Kidney (tissue), 14 donors: ENCODE data around the gene ARL14. TPM values are rescaled to one million over a fixed set of nuclear protein-coding genes. Genes with fewer than 3 reads are reported as not detected.

Source experiments
- DNase-seq, 5 donors: peaks; one replicate each; pipeline ENCODE4 v3.0.0-alpha.2; 2013 to 2020
- FAIRE-seq: peaks from 2 replicates; lab custom pipeline; 2012; peaks lifted over from hg19 to GRCh38; lab: Jason Lieb, UNC
- H3K27ac ChIP-seq, 2 donors: one replicate each; pipeline ENCODE4 v1.7.0; 2013; ENCODE audit warnings: low read depth in 2 of 2, low read length in 2 of 2, inconsistent platforms in 1 of 2
- H3K27me3 ChIP-seq: one replicate; pipeline ENCODE4 v1.7.1; 2013; ENCODE audit warnings: low read length, inconsistent platforms; ENCODE audit not compliant: control insufficient read depth, insufficient read depth
- H3K36me3 ChIP-seq, 3 donors: one replicate each; pipeline versions ENCODE4 v1.7.0 to v1.7.1; 2013; ENCODE audit warnings: low read length in 3 of 3, control low read depth in 1 of 3, inconsistent platforms in 1 of 3; ENCODE audit not compliant: insufficient read depth in 3 of 3, control insufficient read depth in 2 of 3
- H3K4me1 ChIP-seq, 3 donors: one replicate each; pipeline versions ENCODE4 v1.7.0 to v1.7.1; 2013; ENCODE audit warnings: low read length in 3 of 3, inconsistent platforms in 1 of 3, low read depth in 1 of 3; ENCODE audit not compliant: control insufficient read depth in 2 of 3, insufficient read depth in 2 of 3
- H3K4me3 ChIP-seq, 3 donors: one replicate each; pipeline versions ENCODE4 v1.7.0 to v1.8.1; 2013; ENCODE audit warnings: low read length in 3 of 3, control low read depth in 1 of 3, inconsistent platforms in 1 of 3
- H3K9ac ChIP-seq, 3 donors: one replicate each; pipeline versions ENCODE4 v1.7.0 to v1.7.1; 2013; ENCODE audit warnings: low read length in 3 of 3, control low read depth in 1 of 3, inconsistent platforms in 1 of 3
- H3K9me3 ChIP-seq, 3 donors: one replicate each; pipeline versions ENCODE4 v1.7.0 to v1.7.1; 2013; ENCODE audit warnings: low read length in 3 of 3, control low read depth in 1 of 3, inconsistent platforms in 1 of 3; ENCODE audit not compliant: control insufficient read depth in 2 of 3, insufficient read depth in 1 of 3
- CTCF ChIP-seq: IDR thresholded peaks from 3 replicates; pipeline ENCODE4 v1.5.1; 2012; ENCODE audit warnings: mild to moderate bottlenecking, moderate library complexity, borderline replicate concordance; ENCODE audit not compliant: insufficient read depth; ENCODE audit errors: extremely low read depth
- intact Hi-C: fragments of 100-400 bp; cut with DNase I; formaldehyde crosslinking; loops from one replicate; pipeline ENCODE4 v1.11.1; 2022
- polyA plus RNA-seq: library from polyadenylated mRNA; stranded (reverse); fragments of 350-450 nt; fragmentation: Illumina TruSeq; extraction: RNeasy Lipid Tissue Mini Kit (QIAGEN cat#74804); gene quantifications from one replicate; pipeline ENCODE4 v1.2.3, GENCODE V29; 2014; ENCODE audit warnings: low read depth, low replicate concordance; ENCODE audit not compliant: insufficient read depth
- total RNA-seq: library from RNA; stranded (reverse); fragmentation: NEBNext Ultra II Directional; extraction: Animal tissue kit (Norgen Biotek cat#: 25700); gene quantifications from one replicate; pipeline ENCODE4 v1.2.1, GENCODE V29; 2021
- donor health status: control.
- donor health status: control.
- donor health status: control.
- donor health status: control.
- donor health status: control.
- donor health status: DM: yes; HTN: yes; CAD: no.
- donor health status: Normal renal cell carcinoma (clear cell type).

Gene ARL14
- total and polyA plus RNA-seq, 2 donors from 2014 or later, result 0.31 TPM; not detected in 1

DNA sequence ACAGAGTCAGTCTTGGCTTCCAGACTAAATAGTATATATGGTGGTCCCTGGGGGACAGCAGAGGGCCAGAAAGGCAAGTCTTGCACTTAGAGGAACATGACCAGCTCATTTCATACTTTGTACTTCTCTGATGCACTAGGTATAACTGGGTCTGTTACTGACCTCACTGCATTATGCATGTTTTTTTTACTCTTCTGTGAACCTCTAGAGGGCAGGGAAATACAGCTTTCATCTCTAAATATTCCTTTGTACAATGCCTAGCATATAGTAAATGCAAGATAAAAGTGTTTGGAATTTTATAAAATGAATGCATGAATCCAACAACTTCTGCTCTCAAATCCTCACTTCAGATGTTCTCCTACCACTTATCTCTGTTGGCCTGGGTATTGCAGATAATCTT is 23.4 kb upstream of the ARL14 start:
- H3K27ac ChIP-seq, result no peak overlapping the region
- H3K4me3 ChIP-seq, result no peak overlapping the region
- no peak for FAIRE-seq
- TF ChIP-seq CTCF, result no peak
- no peaks in the 10 kb centered on the region for H3K4me1 ChIP-seq
- no peaks in the 10 kb centered on the region for H3K36me3 ChIP-seq
- H3K9ac ChIP-seq, result no peak overlapping the region
- DNase-seq, result no peak
- no peaks in the 10 kb centered on the region for H3K27me3 ChIP-seq
- intact Hi-C loops, result no loop called here
- H3K9me3 ChIP-seq, result no peaks in the 10 kb centered on the region

DNA sequence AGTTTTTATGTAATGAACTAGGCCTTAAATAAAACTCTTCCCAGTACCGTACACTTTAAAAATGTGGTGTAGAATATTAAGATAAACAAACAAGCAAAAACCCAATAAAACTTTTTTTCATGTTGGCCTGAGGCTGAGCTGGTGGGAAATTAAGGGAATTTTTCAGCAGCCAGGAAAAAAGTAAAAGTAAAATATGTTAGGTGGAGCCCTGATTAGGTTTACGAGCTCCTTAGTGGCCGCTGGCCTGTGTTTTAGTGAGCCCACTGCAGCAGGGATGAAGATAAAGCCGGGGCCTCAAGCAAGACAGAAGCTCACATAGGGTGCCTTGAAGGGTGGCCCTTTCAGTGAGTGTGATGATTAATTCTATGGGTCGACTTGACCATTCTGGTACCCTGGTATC is 16.1 kb upstream of the ARL14 start:
- Histone ChIP-seq H3K4me1 (no peaks in the 10 kb centered on the region), H3K4me3 (no peak overlapping the region), H3K27ac (no peak overlapping the region), H3K27me3 (no peaks in the 10 kb centered on the region), H3K36me3 (no peaks in the 10 kb centered on the region), H3K9me3 (no peaks in the 10 kb centered on the region), H3K9ac (no peak overlapping the region)
- no peak for DNase-seq
- intact Hi-C loops, result no loop called here
- no peak for TF ChIP-seq CTCF
- no peak for FAIRE-seq

DNA sequence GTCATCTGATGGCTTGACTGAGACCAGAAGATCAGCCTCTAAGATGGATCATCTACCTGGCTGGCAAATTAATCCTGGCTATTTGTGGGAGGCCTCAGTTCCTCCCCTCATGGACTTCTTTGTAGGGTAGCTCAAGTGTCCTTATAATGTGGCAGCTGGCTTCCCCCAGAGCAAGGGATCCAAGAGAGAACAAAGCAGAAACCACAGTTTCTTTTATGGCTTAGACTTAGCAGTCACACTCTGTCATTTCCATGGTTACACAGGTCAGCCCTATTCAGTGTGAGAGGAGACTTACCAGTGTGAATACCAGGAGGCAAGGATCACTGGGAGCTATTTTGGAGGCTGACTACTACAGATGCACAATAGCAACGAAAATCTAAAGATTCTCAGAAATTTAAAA is 15.3 kb upstream of the ARL14 start:
- no peak for TF ChIP-seq CTCF
- H3K4me3 ChIP-seq, result no peak overlapping the region
- no peaks in the 10 kb centered on the region for H3K9me3 ChIP-seq
- intact Hi-C loops, result no loop called here
- no peaks in the 10 kb centered on the region for H3K4me1 ChIP-seq
- peak in 3 of 5 donors; percentile 35 to 48 (median 37) for DNase-seq
- no peak for FAIRE-seq
- H3K36me3 ChIP-seq, result no peaks in the 10 kb centered on the region
- H3K27me3 ChIP-seq, result no peaks in the 10 kb centered on the region
- H3K27ac ChIP-seq, result no peak overlapping the region
- no peak overlapping the region for H3K9ac ChIP-seq

GRCh38 chr3:160665231-160665630 is 11.7 kb upstream of the ARL14 start:
- H3K27me3 ChIP-seq, result no peaks in the 10 kb centered on the region
- FAIRE-seq (no peak), DNase-seq (no peak)
- no peak for TF ChIP-seq CTCF
- H3K9me3 ChIP-seq, result no peaks in the 10 kb centered on the region
- H3K4me1 ChIP-seq, result no peaks in the 10 kb centered on the region
- intact Hi-C loops, result no loop called here
- H3K36me3 ChIP-seq, result no peaks in the 10 kb centered on the region
- H3K9ac ChIP-seq, result no peak overlapping the region
- H3K4me3 ChIP-seq, result no peak overlapping the region
- H3K27ac ChIP-seq, result no peak overlapping the region
